Measurements from ENCODE around the gene ERVMER34-1.
A peak's percentile ranks its signal among the peaks of the same experiment; 100 is the strongest.

ERVMER34-1 gene

GRCh38 chr4:52721968-52722815 is 29.0 kb downstream of the ERVMER34-1 start:
- H3K4me1 ChIP-seq (ENCODE audit: control insufficient read depth, insufficient read depth, low read depth, low read length), result no peaks in the 10 kb centered on the region
- DNase-seq, result peak; percentile 97
- peak overlapping the region; percentile 39 for H2BK120ac ChIP-seq (ENCODE audit: low read depth, low read length)
- peak overlapping the region; percentile 59 for H2AFZ ChIP-seq (ENCODE audit: low read depth, low read length)
- H4K91ac ChIP-seq (ENCODE audit: low read length), result peak overlapping the region; percentile 95
- no peaks in the 10 kb centered on the region for H3K9me3 ChIP-seq (ENCODE audit: control insufficient read depth, low read length)
- peak overlapping the region in 1 of 2 experiments; percentile 57 for H3K14ac ChIP-seq (ENCODE audit: low read length in 2 of 2)
- H3K23ac ChIP-seq (ENCODE audit: low read length in 2 of 2), result peak overlapping the region in 1 of 2 experiments; percentile 0
- H3K4ac ChIP-seq (ENCODE audit: low read depth in 1 of 2, low read length in 2 of 2), result peak overlapping the region; percentile 34 to 84
- 10% methylated on average over 49 of the region's 56 CpGs for WGBS
- H2AK5ac ChIP-seq (ENCODE audit: low read length, severe bottlenecking), result no peak overlapping the region
- peaks cover 0 to 4% of the 10 kb centered on the region in 2 experiments for H3K36me3 ChIP-seq (ENCODE audit: control insufficient read depth in 1 of 2, insufficient read depth in 2 of 2, low read depth in 1 of 2, low read length in 2 of 2)
- H2BK5ac ChIP-seq (ENCODE audit: low read depth, low read length, poor library complexity, severe bottlenecking), result no peak overlapping the region
- peak overlapping the region; percentile 76 for H3K4me2 ChIP-seq (ENCODE audit: low read length, poor library complexity, severe bottlenecking)
- H3K18ac ChIP-seq (ENCODE audit: low read depth in 1 of 2, low read length in 2 of 2), result peak overlapping the region; percentile 68 to 81
- peak overlapping the region; percentile 18 to 46 for H2BK12ac ChIP-seq (ENCODE audit: low read length in 2 of 2)
- peaks cover 2% of the 10 kb centered on the region for H3K79me1 ChIP-seq (replicated peaks; ENCODE audit: low read length, poor library complexity, severe bottlenecking)
- no peaks in the 10 kb centered on the region for H3K27me3 ChIP-seq (ENCODE audit: control insufficient read depth in 1 of 2, insufficient read depth in 1 of 2, low read length in 2 of 2)
- H2BK15ac ChIP-seq (ENCODE audit: low read depth, poor library complexity, severe bottlenecking), result no peak overlapping the region
- H3K4me3 ChIP-seq (ENCODE audit: insufficient read depth in 1 of 2, low read depth in 1 of 2, low read length in 2 of 2), result peak overlapping the region; percentile 68 to 83
- H4K8ac ChIP-seq (ENCODE audit: low read length), result peak overlapping the region; percentile 95
- H3K27ac ChIP-seq (ENCODE audit: low read length, poor library complexity, severe bottlenecking), result peak overlapping the region; percentile 83
- peak overlapping the region; percentile 89 for H3K9ac ChIP-seq (ENCODE audit: low read length)

GRCh38 chr4:52718123-52718522 is 33.1 kb downstream of the ERVMER34-1 start:
- H3K79me1 ChIP-seq (replicated peaks; ENCODE audit: low read length, poor library complexity, severe bottlenecking), result peaks cover 8% of the 10 kb centered on the region
- no peak overlapping the region for H3K9ac ChIP-seq (ENCODE audit: low read length)
- no peak overlapping the region for H2AFZ ChIP-seq (ENCODE audit: low read depth, low read length)
- H3K27me3 ChIP-seq (ENCODE audit: control insufficient read depth in 1 of 2, insufficient read depth in 1 of 2, low read length in 2 of 2), result no peaks in the 10 kb centered on the region
- no peak overlapping the region for H3K27ac ChIP-seq (ENCODE audit: low read length, poor library complexity, severe bottlenecking)
- DNase-seq, result peak; percentile 61
- H3K4me1 ChIP-seq (ENCODE audit: control insufficient read depth, insufficient read depth, low read depth, low read length), result peaks cover 7% of the 10 kb centered on the region
- peaks cover 6 to 38% of the 10 kb centered on the region in 2 experiments for H3K36me3 ChIP-seq (ENCODE audit: control insufficient read depth in 1 of 2, insufficient read depth in 2 of 2, low read depth in 1 of 2, low read length in 2 of 2)
- WGBS, result 100% methylated on average over 2 of the region's 3 CpGs
- H3K4ac ChIP-seq (ENCODE audit: low read depth in 1 of 2, low read length in 2 of 2), result no peak overlapping the region
- H2BK12ac ChIP-seq (ENCODE audit: low read length in 2 of 2), result no peak overlapping the region
- H2BK120ac ChIP-seq (ENCODE audit: low read depth, low read length), result no peak overlapping the region
- H3K23ac ChIP-seq (ENCODE audit: low read length in 2 of 2), result no peak overlapping the region
- no peak overlapping the region for H3K18ac ChIP-seq (ENCODE audit: low read depth in 1 of 2, low read length in 2 of 2)
- no peak overlapping the region for H2AK5ac ChIP-seq (ENCODE audit: low read length, severe bottlenecking)
- H4K91ac ChIP-seq (ENCODE audit: low read length), result no peak overlapping the region
- H2BK15ac ChIP-seq (ENCODE audit: low read depth, poor library complexity, severe bottlenecking), result no peak overlapping the region
- H3K9me3 ChIP-seq (ENCODE audit: control insufficient read depth, low read length), result no peaks in the 10 kb centered on the region
- no peak overlapping the region for H3K14ac ChIP-seq (ENCODE audit: low read length in 2 of 2)
- no peak overlapping the region for H4K8ac ChIP-seq (ENCODE audit: low read length)
- H2BK5ac ChIP-seq (ENCODE audit: low read depth, low read length, poor library complexity, severe bottlenecking), result no peak overlapping the region
- no peak overlapping the region for H3K4me2 ChIP-seq (ENCODE audit: low read length, poor library complexity, severe bottlenecking)
- no peak overlapping the region for H3K4me3 ChIP-seq (ENCODE audit: insufficient read depth in 1 of 2, low read depth in 1 of 2, low read length in 2 of 2)

GRCh38 chr4:52716364-52717151 is 34.7 kb downstream of the ERVMER34-1 start:
- Histone ChIP-seq H3K79me1 (replicated peaks; ENCODE audit: low read length, poor library complexity, severe bottlenecking) (peaks cover 8% of the 10 kb centered on the region), H2AK5ac (ENCODE audit: low read length, severe bottlenecking) (no peak overlapping the region), H3K9me3 (ENCODE audit: control insufficient read depth, low read length) (no peaks in the 10 kb centered on the region), H3K18ac (ENCODE audit: low read depth in 1 of 2, low read length in 2 of 2) (no peak overlapping the region), H4K91ac (ENCODE audit: low read length) (no peak overlapping the region), H2BK5ac (ENCODE audit: low read depth, low read length, poor library complexity, severe bottlenecking) (no peak overlapping the region), H2AFZ (ENCODE audit: low read depth, low read length) (no peak overlapping the region), H2BK12ac (ENCODE audit: low read length in 2 of 2) (no peak overlapping the region), H3K4me3 (ENCODE audit: insufficient read depth in 1 of 2, low read depth in 1 of 2, low read length in 2 of 2) (no peak overlapping the region), H2BK15ac (ENCODE audit: low read depth, poor library complexity, severe bottlenecking) (no peak overlapping the region), H4K8ac (ENCODE audit: low read length) (no peak overlapping the region), H3K4me1 (ENCODE audit: control insufficient read depth, insufficient read depth, low read depth, low read length) (peaks cover 9% of the 10 kb centered on the region), H3K27ac (ENCODE audit: low read length, poor library complexity, severe bottlenecking) (no peak overlapping the region), H3K36me3 (ENCODE audit: control insufficient read depth in 1 of 2, insufficient read depth in 2 of 2, low read depth in 1 of 2, low read length in 2 of 2) (peaks cover 6 to 38% of the 10 kb centered on the region in 2 experiments), H3K4ac (ENCODE audit: low read depth in 1 of 2, low read length in 2 of 2) (no peak overlapping the region), H3K14ac (ENCODE audit: low read length in 2 of 2) (no peak overlapping the region), H3K27me3 (ENCODE audit: control insufficient read depth in 1 of 2, insufficient read depth in 1 of 2, low read length in 2 of 2) (no peaks in the 10 kb centered on the region), H3K9ac (ENCODE audit: low read length) (no peak overlapping the region), H3K4me2 (ENCODE audit: low read length, poor library complexity, severe bottlenecking) (no peak overlapping the region), H2BK120ac (ENCODE audit: low read depth, low read length) (no peak overlapping the region), H3K23ac (ENCODE audit: low read length in 2 of 2) (no peak overlapping the region)
- DNase-seq, result no peak
- 92% methylated on average over 3 of the region's 6 CpGs for WGBS

GRCh38 chr4:52715914-52716313 is 35.3 kb downstream of the ERVMER34-1 start:
- Histone ChIP-seq H3K79me1 (replicated peaks; ENCODE audit: low read length, poor library complexity, severe bottlenecking) (peaks cover 8% of the 10 kb centered on the region), H3K23ac (ENCODE audit: low read length in 2 of 2) (no peak overlapping the region), H2AK5ac (ENCODE audit: low read length, severe bottlenecking) (no peak overlapping the region), H4K91ac (ENCODE audit: low read length) (no peak overlapping the region), H3K4ac (ENCODE audit: low read depth in 1 of 2, low read length in 2 of 2) (no peak overlapping the region), H2BK15ac (ENCODE audit: low read depth, poor library complexity, severe bottlenecking) (no peak overlapping the region), H4K8ac (ENCODE audit: low read length) (no peak overlapping the region), H3K18ac (ENCODE audit: low read depth in 1 of 2, low read length in 2 of 2) (no peak overlapping the region), H3K27me3 (ENCODE audit: control insufficient read depth in 1 of 2, insufficient read depth in 1 of 2, low read length in 2 of 2) (no peaks in the 10 kb centered on the region), H3K27ac (ENCODE audit: low read length, poor library complexity, severe bottlenecking) (no peak overlapping the region), H2BK120ac (ENCODE audit: low read depth, low read length) (no peak overlapping the region), H2BK12ac (ENCODE audit: low read length in 2 of 2) (no peak overlapping the region), H3K36me3 (ENCODE audit: control insufficient read depth in 1 of 2, insufficient read depth in 2 of 2, low read depth in 1 of 2, low read length in 2 of 2) (peaks cover 6 to 38% of the 10 kb centered on the region in 2 experiments), H3K4me3 (ENCODE audit: insufficient read depth in 1 of 2, low read depth in 1 of 2, low read length in 2 of 2) (no peak overlapping the region), H3K4me2 (ENCODE audit: low read length, poor library complexity, severe bottlenecking) (no peak overlapping the region), H3K9ac (ENCODE audit: low read length) (no peak overlapping the region), H3K9me3 (ENCODE audit: control insufficient read depth, low read length) (no peaks in the 10 kb centered on the region), H2AFZ (ENCODE audit: low read depth, low read length) (no peak overlapping the region), H3K4me1 (ENCODE audit: control insufficient read depth, insufficient read depth, low read depth, low read length) (peaks cover 9% of the 10 kb centered on the region), H3K14ac (ENCODE audit: low read length in 2 of 2) (no peak overlapping the region), H2BK5ac (ENCODE audit: low read depth, low read length, poor library complexity, severe bottlenecking) (no peak overlapping the region)
- DNase-seq, result no peak
- no CpG with 5 or more reads among the region's 3 CpGs for WGBS

Measured in mesenchymal stem cell (in vitro differentiated cells and primary cell).